ENCODE data around the gene TGOLN2. TPM values are rescaled to one million over a fixed set of nuclear protein-coding genes. Genes with fewer than 3 reads are reported as not detected.

Gene TGOLN2
- total RNA-seq, 1 donor from 2014 or later: 47.1 TPM

- TF ChIP-seq CTCF (IDR thresholded peaks at IDR 0.05; ENCODE audit: partially characterized antibody, unreplicated experiment): no peak
- Mint-ChIP-seq H3K4me1 (ENCODE audit: low read depth, unreplicated experiment) (peaks cover 2% of the 10 kb centered on the region), H3K9me3 (ENCODE audit: unreplicated experiment) (no peaks in the 10 kb centered on the region), H3K27me3 (ENCODE audit: unreplicated experiment) (no peaks in the 10 kb centered on the region), H3K36me3 (ENCODE audit: unreplicated experiment) (no peaks in the 10 kb centered on the region), H3K4me3 (ENCODE audit: unreplicated experiment) (no peak overlapping the region), H3K27ac (ENCODE audit: unreplicated experiment) (no peak overlapping the region)
- no peak for DNase-seq
Observed at GRCh38 chr2:85272357-85272756, 55.4 kb downstream of the TGOLN2 start.

GRCh38 chr2:85269959-85270358 is 57.8 kb downstream of the TGOLN2 start:
- Mint-ChIP-seq H3K4me1 (ENCODE audit: low read depth, unreplicated experiment) (peaks cover 2% of the 10 kb centered on the region), H3K27me3 (ENCODE audit: unreplicated experiment) (no peaks in the 10 kb centered on the region), H3K36me3 (ENCODE audit: unreplicated experiment) (no peaks in the 10 kb centered on the region), H3K27ac (ENCODE audit: unreplicated experiment) (no peak overlapping the region), H3K4me3 (ENCODE audit: unreplicated experiment) (no peak overlapping the region), H3K9me3 (ENCODE audit: unreplicated experiment) (no peaks in the 10 kb centered on the region)
- no peak for DNase-seq
- TF ChIP-seq CTCF (IDR thresholded peaks at IDR 0.05; ENCODE audit: partially characterized antibody, unreplicated experiment): no peak

Other genes starting within 250 kb of the TGOLN2 start
- 6.6 TPM for gene TCF7L1, start 194.6 kb downstream of the TGOLN2 start, total RNA-seq (ENCODE audit: unreplicated experiment)
- 39.4 TPM for gene RETSAT, start 26.5 kb upstream of the TGOLN2 start, total RNA-seq (ENCODE audit: unreplicated experiment)
- 18.0 TPM for gene ELMOD3, start 26.8 kb upstream of the TGOLN2 start, total RNA-seq (ENCODE audit: unreplicated experiment)
- 15.5 TPM for gene CAPG, start 82.4 kb upstream of the TGOLN2 start, total RNA-seq (ENCODE audit: unreplicated experiment)
- gene SH2D6, start 90.7 kb upstream of the TGOLN2 start, total RNA-seq (ENCODE audit: unreplicated experiment): 0.64 TPM
- gene MAT2A, start 211.2 kb upstream of the TGOLN2 start, total RNA-seq (ENCODE audit: unreplicated experiment): 302 TPM
- 49.6 TPM for gene GGCX, start 233.5 kb upstream of the TGOLN2 start, total RNA-seq (ENCODE audit: unreplicated experiment)
- 0.78 TPM for gene VAMP8, start 249.6 kb upstream of the TGOLN2 start, total RNA-seq (ENCODE audit: unreplicated experiment)

All from glutamatergic neuron (in vitro differentiated cells).